Activated gamma-delta T cell (primary cell): ENCODE data around the gene EDNRA.
"Not testable (repeated sequence)": the region's sequence is repeated elsewhere in the genome, so short reads cannot be mapped to it uniquely, and the experiment has no call there.

Source experiments
- DNase-seq: peaks from one replicate; lab custom pipeline; 2025; lab: John Stamatoyannopoulos, UW
- total RNA-seq, 2 donors: gene quantifications; one replicate each; lab custom pipeline; 2026; lab: John Stamatoyannopoulos, UW

EDNRA gene
- total RNA-seq = 0 to 0.04 reads per million in 2 donors

- no peak for DNase-seq
Observed at GRCh38 chr4:147480891-147481576, at the start of gene EDNRA. EDNRA (plus strand) TSS chr4:147481097; CDS start chr4:147485682, 4,585 bp downstream.

DNA sequence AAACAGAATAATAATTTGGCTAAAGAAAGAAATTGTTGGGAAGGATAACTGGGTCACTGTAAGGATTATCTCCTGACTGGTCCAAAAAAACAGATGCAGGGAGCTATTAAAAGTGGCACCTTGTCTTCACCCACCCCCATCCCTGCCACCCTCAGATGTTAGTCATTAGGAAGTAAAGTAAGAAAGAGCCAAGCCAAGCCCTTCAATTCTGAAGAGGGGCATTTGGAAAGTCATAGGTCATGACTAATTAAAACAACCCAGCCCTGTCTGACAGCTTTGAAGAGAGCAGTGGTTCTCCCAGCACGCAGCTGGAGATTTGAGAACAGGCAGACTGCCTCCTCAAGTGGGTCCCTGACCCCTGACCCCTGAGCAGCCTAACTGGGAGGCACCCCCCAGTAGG, 46.5 kb upstream of the EDNRA start:
- not testable (repeated sequence) for DNase-seq

DNA sequence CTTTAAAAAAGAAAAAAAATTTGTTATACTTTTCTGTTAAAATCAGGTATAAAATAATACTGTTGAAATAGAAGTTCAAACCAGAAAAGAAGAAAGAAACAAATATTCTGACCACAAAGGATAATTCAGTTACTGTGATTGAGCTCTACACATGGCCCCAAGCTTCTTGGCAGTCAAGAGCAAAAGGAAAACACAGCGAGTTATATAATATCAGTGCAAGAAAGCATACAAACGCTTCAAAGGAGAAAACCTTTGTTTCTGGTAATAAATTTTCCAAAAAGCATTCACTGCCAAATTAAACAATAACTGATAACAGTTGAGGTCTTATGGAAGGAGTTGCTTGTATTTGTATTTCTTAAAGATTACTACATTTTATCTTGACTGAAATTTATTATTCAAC, 40.5 kb upstream of the EDNRA start:
- DNase-seq = no peak

DNA sequence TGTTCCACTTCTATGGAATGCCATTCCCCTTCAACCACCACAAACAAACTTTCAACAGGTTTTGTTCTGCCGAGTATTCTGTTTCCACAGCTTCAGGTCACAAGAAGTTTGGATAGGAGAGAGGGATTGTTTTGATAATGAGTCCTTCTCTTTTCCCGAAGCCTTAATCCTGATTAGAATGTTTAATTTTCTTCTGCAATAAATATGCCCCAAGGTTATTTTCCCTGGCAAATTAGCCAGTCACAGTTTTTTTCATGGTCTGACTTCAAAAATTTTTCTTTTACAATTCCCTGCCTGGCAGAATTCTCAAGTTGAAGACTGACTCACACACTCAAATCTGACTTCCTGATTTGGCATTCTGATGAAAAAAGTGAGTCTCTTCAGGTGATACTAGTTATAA, 33.1 kb upstream of the EDNRA start:
- DNase-seq = no peak

- no peak for DNase-seq
Observed at GRCh38 chr4:147453561-147454141, 27.2 kb upstream of the EDNRA start.

- no peak for DNase-seq
Observed at GRCh38 chr4:147456706-147457105, 24.2 kb upstream of the EDNRA start.

DNA sequence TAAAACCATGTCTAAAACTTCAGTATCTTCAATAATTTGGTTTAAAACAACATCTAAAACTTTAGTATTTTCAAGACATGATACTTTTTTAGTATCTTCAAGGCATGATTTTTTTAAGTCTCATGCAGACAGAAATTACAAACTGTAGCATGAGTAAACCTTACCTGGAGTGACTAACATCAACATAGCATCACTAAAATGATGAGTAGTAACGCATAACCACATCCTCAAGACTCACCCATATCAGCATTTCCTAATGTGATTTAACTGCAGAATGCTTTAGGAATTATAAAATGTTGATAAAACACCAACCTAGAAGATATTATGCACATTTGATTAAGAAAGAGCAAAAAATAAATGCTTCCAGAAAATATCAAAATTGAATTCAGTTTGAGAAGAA, 19.7 kb upstream of the EDNRA start:
- no peak for DNase-seq

DNA sequence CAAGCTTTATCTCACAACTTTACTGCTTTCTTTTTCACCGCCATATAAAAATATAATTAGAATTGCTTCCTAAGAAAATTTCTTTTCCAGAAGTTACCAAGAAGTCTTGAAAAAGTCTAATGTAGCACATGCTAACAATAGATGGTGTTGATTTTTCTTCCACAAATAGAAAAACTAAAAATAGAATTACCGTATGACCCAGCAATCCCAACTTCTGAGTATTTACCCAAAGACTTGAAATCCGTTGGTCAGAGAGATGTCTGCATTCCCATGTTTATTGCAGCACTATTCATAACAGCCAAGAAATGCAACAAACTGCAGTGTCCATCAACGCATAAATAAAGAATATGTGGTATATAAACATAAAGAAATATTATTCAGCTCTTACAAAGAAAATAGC, 17.8 kb upstream of the EDNRA start:
- no peak for DNase-seq

- no peak for DNase-seq
Observed at GRCh38 chr4:147465461-147465860, 15.4 kb upstream of the EDNRA start.

DNA sequence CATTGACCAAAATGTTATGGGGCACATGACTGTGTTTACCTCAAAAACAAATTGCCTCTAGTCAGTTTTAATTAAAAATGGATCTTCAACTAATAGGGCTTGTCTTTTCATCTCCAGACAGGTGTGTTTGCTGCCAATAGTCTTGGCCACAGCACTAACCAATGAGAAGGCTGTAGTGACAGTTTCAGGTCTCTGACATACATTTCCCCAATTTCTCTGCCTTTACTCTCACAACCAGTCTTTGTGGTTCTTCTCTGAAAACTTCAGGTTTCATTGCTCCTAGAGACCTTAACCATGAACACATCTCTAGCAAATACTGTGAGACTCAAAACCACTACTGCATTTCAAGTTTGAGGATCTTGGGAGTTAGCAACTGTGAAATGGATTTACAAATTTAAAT, 3.5 kb upstream of the EDNRA start:
- DNase-seq = no peak

DNA sequence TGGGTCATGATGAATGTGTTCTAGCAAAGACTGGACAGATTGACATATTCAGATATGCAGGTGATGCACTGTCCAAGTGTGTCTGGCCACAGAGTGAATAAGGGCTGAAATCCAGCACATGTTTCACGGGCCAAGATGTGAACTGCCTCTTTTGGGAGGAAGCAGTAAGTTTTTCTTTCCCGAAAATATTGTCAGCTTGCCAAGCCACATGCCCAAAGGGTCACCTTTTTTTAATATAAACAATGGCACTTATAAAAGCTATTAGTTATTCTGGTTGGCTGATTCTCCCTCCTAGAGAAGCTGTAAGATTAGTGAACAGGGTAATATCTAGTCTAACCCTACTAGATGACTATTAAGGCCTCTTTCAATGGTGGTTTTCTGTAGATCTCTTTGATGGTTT, 1.5 kb upstream of the EDNRA start:
- no peak for DNase-seq

DNA sequence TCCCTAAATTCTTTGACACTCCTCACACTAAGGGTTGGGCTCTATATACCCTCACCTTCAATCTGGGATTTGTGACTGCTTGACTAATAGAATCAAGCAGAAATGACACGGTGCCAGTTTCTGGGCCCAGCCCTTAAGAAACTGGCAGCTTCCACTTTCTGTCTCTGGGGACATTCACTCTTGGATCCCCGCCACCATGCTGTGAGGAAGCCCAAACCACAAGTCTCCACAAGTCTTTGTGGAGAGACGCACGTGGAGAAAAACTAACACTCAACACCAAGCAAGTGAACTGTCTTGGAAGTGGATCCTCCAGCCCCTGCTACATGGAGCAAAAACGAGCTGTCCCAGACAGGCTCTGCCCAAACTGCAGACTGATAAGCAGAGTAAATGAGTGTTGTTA, 1.1 kb upstream of the EDNRA start:
- DNase-seq = no peak

DNA sequence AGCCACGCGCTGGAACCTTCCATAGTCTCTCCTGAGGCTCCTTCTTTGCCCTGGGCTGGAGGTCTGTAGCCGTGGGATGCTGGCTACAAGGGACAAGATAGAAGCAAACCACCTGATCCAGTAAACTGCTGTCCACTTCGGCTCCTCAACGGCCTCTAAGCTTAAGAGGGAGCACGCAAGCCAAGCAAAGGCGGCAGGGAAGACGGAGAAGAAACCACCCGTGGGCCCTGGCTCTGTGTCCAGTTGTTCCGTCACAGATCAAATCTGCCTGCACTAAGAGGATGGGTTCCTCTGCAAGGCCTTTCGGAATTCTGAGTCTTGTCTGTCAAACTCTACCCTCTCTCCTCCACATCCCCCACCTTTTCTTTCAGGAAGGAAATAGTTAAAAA, 401 bp upstream of the EDNRA start:
- no peak for DNase-seq

- no peak for DNase-seq
Observed at GRCh38 chr4:147481577-147482109, 746 bp downstream of the EDNRA start.

DNA sequence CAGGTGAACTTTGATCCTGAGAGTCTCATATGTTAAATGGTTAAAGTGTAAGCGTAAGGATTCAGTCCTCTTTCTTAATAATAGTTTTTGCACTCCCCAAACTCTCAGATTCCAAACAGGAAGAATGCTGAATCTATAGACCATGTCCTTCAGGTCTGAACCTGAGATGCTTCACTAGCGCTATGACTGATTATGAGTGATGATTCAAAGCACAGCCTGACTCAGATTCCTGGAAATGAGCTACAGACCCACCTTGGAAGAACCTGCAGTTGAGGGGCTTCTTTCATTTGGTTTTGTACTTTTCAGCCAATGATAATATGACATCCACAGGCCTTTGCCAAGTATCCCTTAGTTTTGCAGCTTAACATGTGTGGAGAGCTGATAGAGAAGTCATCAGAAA, 1.4 kb downstream of the EDNRA start:
- no peak for DNase-seq

GRCh38 chr4:147485167-147485566, 4.3 kb downstream of the EDNRA start:
- DNase-seq = no peak

- DNase-seq = no peak
Observed at GRCh38 chr4:147487616-147488015, 6.7 kb downstream of the EDNRA start.

DNA sequence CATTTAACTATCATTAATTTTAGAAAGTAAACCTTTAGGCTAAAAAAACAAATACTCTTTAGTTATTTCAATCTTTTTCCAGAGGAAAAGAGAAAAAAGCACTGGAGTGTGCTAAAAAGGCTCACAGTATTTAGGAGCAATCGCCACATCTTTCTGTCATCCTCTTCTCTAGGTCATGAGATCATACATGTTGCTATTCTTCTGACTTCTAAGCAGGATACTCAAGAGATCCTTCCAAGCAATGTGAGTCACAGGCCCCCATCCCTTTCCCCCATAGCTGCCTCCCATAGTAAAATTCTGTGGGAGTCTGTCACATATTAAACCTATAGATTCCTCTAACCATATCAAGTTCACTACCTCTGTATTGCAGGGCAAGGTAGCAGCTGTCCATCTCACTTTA, 7.7 kb downstream of the EDNRA start:
- no peak for DNase-seq

DNA sequence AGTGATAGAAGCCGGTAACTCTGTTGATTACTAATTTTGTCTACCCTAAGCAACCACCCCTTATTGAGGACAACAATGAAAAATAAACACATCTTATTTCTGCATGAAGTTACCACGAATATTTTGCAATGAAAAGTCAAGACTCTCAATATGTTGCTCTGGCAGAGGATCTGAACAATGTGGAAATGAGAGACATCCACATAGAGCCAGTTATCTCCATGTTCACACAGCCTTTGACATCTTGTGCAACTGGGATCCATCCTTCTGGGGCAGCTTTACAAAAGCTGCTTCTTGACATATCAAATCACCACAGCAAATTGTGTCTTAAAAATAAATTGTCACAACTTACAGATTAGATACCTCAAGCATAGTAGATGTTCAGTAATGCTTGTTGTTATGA, 10.2 kb downstream of the EDNRA start:
- DNase-seq = no peak

DNA sequence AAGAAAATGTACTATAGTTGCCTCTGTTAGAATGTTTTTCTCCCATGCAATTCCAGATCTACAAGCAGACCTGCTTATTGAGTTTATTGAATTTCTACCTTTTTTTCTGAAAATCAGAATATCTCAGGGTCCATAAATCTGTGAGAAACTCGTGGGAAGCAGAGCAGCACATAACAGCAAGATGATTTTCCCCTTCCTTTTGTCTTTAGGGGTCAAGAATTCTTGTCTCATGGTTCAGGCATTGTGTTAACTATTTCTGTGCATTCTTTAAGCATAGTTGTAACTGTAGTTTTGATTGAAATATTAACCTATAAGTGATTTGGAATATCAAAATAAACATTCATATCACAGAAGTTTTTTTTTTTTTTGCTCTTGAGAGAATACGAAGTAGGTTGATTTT, 11.4 kb downstream of the EDNRA start:
- DNase-seq = no peak

- DNase-seq = no peak
Observed at GRCh38 chr4:147492761-147493160, 11.9 kb downstream of the EDNRA start.

GRCh38 chr4:147493307-147493706, 12.4 kb downstream of the EDNRA start:
- DNase-seq = no peak

GRCh38 chr4:147494301-147494700, 13.4 kb downstream of the EDNRA start:
- DNase-seq = no peak

- DNase-seq = no peak
Observed at GRCh38 chr4:147496500-147496899, 15.6 kb downstream of the EDNRA start.
